Sigmoid colon (tissue), 7 donors: Measurements from ENCODE around the gene SHANK1. TPM values are rescaled to one million over a fixed set of nuclear protein-coding genes. Genes with fewer than 3 reads are reported as not detected.
"Not testable (repeated sequence)": the region's sequence is repeated elsewhere in the genome, so short reads cannot be mapped to it uniquely, and the experiment has no call there.

ENCODE experiments used
- DNase-seq: peaks from one replicate; pipeline ENCODE4 v3.0.0-alpha.2; 2019
- H3K27ac ChIP-seq, 4 donors: fragments of 200-600 bp; sonication (generic); one replicate each; pipeline ENCODE4 v1.5.1; 2016 to 2019; ENCODE audit warnings: mild to moderate bottlenecking in 1 of 4
- H3K27me3 ChIP-seq, 3 donors: fragments of 200-600 bp; sonication (generic); one replicate each; pipeline ENCODE4 v1.5.1; 2019; ENCODE audit warnings: mild to moderate bottlenecking in 1 of 3
- H3K36me3 ChIP-seq, 4 donors: fragments of 200-600 bp; sonication (generic); one replicate each; pipeline ENCODE4 v1.5.1; 2016 to 2019
- H3K4me1 ChIP-seq, 4 donors: fragments of 200-600 bp; sonication (generic); one replicate each; pipeline ENCODE4 v1.5.1; 2017 to 2019
- H3K4me3 ChIP-seq, 4 donors: fragments of 200-600 bp; sonication (generic); one replicate each; pipeline ENCODE4 v1.5.1; 2017 to 2019; ENCODE audit warnings: mild to moderate bottlenecking in 2 of 4, moderate library complexity in 1 of 4
- H3K9me3 ChIP-seq, 4 donors: fragments of 200-600 bp in 3 of 4; sonication (generic) in 3 of 4; one replicate each; pipeline versions ENCODE4 v1.5.1 to v1.6.1; 2013 to 2019
- CTCF ChIP-seq, 4 experiments: fragments of 450-650 bp in 3 of 4; fragments of 200-600 bp in 1 of 4; IDR thresholded peaks; one replicate each; pipeline ENCODE4 v1.5.1; 2016 to 2019; ENCODE audit warnings: antibody characterized with exemption in 4 of 4, mild to moderate bottlenecking in 3 of 4, moderate library complexity in 2 of 4
- EP300 ChIP-seq, 4 donors: sonication (generic); formaldehyde crosslinking; IDR thresholded peaks; one replicate each; pipeline ENCODE4 v1.6.1; 2017; ENCODE audit warnings: antibody characterized with exemption in 4 of 4
- POLR2A ChIP-seq, 2 donors: fragments of 450-650 bp; IDR thresholded peaks; one replicate each; pipeline ENCODE4 v1.6.1; 2016; ENCODE audit warnings: antibody characterized with exemption in 2 of 2, mild to moderate bottlenecking in 2 of 2, moderate library complexity in 2 of 2
- POLR2AphosphoS5 ChIP-seq, 4 donors: sonication (generic); formaldehyde crosslinking; IDR thresholded peaks; one replicate each; pipeline ENCODE4 v1.6.1; 2017; ENCODE audit warnings: antibody characterized with exemption in 4 of 4
- WGBS, 2 donors: extraction: QIAGEN DNeasy Blood & Tissue Kit; methylation state at CpG; one replicate each; pipeline ENCODE4 v1.1.7; 2013; 5-methylcytosine and 5-hydroxymethylcytosine counted together
- intact Hi-C: fragments of 100-400 bp; cut with DNase I; formaldehyde crosslinking; loops from one replicate; pipeline ENCODE4 v1.15.1; 2023
- polyA plus RNA-seq, 3 donors: library from polyadenylated mRNA; stranded (reverse); fragments of 200-250 nt; gene quantifications; one replicate each; pipeline ENCODE4 v1.2.3, GENCODE V29; 2013
- total RNA-seq, 4 donors: library from RNA; depleted of rRNA; stranded (reverse); fragments of >200 nt; gene quantifications; one replicate each; pipeline ENCODE4 v1.1.0, GENCODE V29; 2016
- donor health status: healthy with polysubstance abuse.
- donor health status: Bipolar disorder and iron deficiency.
- donor health status: healthy.

The SHANK1 gene
- total and polyA plus RNA-seq, 7 donors, result under 0.01 to 1.2 (median 0.19) TPM; not detected in 2

- DNase-seq, result no peak
- intact Hi-C loops, result no loop called here
- H3K4me3 ChIP-seq, result no peak overlapping the region
- no peak for TF ChIP-seq EP300 (IDR thresholded peaks at IDR 0.05)
- TF ChIP-seq POLR2A (IDR thresholded peaks at IDR 0.05), result no peak
- no peak for TF ChIP-seq POLR2AphosphoS5 (IDR thresholded peaks at IDR 0.05)
- no peak for TF ChIP-seq CTCF (IDR thresholded peaks at IDR 0.05)
- H3K27ac ChIP-seq, result no peak overlapping the region
- peaks cover 0 to 4% (median under 1%) of the 10 kb centered on the region in 4 donors for H3K9me3 ChIP-seq
- peaks cover 0 to 32% (median 14%) of the 10 kb centered on the region in 3 donors for H3K27me3 ChIP-seq
- no peaks in the 10 kb centered on the region for H3K36me3 ChIP-seq
- WGBS, 2 donors, result 87 to 88% methylated on average over 5 of the region's 5 CpGs
- no peaks in the 10 kb centered on the region for H3K4me1 ChIP-seq
These were observed 91.5 kb downstream of the SHANK1 start for GRCh38 chr19:50628146-50628545.

GRCh38 chr19:50626795-50627194 lies 92.8 kb downstream of the SHANK1 start:
- no peaks in the 10 kb centered on the region for H3K9me3 ChIP-seq

GRCh38 chr19:50626011-50626410 lies 93.6 kb downstream of the SHANK1 start:
- intact Hi-C loops, result no loop called here
- H3K4me3 ChIP-seq, result no peak overlapping the region
- 77% methylated on average over 4 of the region's 4 CpGs for WGBS, 2 donors
- H3K27me3 ChIP-seq, result peaks cover 0 to 32% (median 7%) of the 10 kb centered on the region in 3 donors
- H3K4me1 ChIP-seq, result no peaks in the 10 kb centered on the region
- DNase-seq, result no peak
- no peaks in the 10 kb centered on the region for H3K36me3 ChIP-seq
- TF ChIP-seq EP300 (IDR thresholded peaks at IDR 0.05) (no peak), POLR2AphosphoS5 (IDR thresholded peaks at IDR 0.05) (no peak)
- H3K27ac ChIP-seq, result no peak overlapping the region
- no peaks in the 10 kb centered on the region for H3K9me3 ChIP-seq

More at GRCh38 chr19:50626795-50627194, 92.8 kb downstream of the SHANK1 start:
- H3K27me3 ChIP-seq, result peaks cover 0 to 32% (median 7%) of the 10 kb centered on the region in 3 donors
- no peaks in the 10 kb centered on the region for H3K36me3 ChIP-seq
- TF ChIP-seq EP300 (IDR thresholded peaks at IDR 0.05), result no peak
- no peak for TF ChIP-seq POLR2AphosphoS5 (IDR thresholded peaks at IDR 0.05)
- TF ChIP-seq POLR2A (IDR thresholded peaks at IDR 0.05), result no peak
- no peak for TF ChIP-seq CTCF (IDR thresholded peaks at IDR 0.05)
- no peak for DNase-seq
- H3K4me1 ChIP-seq, result no peaks in the 10 kb centered on the region
- 69 to 74% methylated on average over 4 of the region's 4 CpGs for WGBS, 2 donors
- no peak overlapping the region for H3K27ac ChIP-seq
- no peak overlapping the region for H3K4me3 ChIP-seq
- intact Hi-C loops, result no loop called here

GRCh38 chr19:50624949-50625600 lies 94.5 kb downstream of the SHANK1 start:
- intact Hi-C loops, result no loop called here
- 92 to 93% methylated on average over 44 of the region's 44 CpGs for WGBS, 2 donors
- Histone ChIP-seq H3K27ac (no peak overlapping the region), H3K36me3 (no peaks in the 10 kb centered on the region), H3K4me3 (no peak overlapping the region), H3K9me3 (no peaks in the 10 kb centered on the region), H3K27me3 (peaks cover 0 to 24% (median 4%) of the 10 kb centered on the region in 3 donors), H3K4me1 (no peaks in the 10 kb centered on the region)
- TF ChIP-seq POLR2AphosphoS5 (IDR thresholded peaks at IDR 0.05) (no peak), EP300 (IDR thresholded peaks at IDR 0.05) (no peak), POLR2A (IDR thresholded peaks at IDR 0.05) (no peak), CTCF (IDR thresholded peaks at IDR 0.05) (no peak)
- no peak for DNase-seq

- H3K4me1 ChIP-seq, intact Hi-C loops, H3K36me3 ChIP-seq, H3K9me3 ChIP-seq, H3K27me3 ChIP-seq, DNase-seq, H3K27ac ChIP-seq, H3K4me3 ChIP-seq: not testable (repeated sequence)
- WGBS, 2 donors, result 90 to 93% methylated on average over 5 of the region's 5 CpGs
These were observed 99.2 kb downstream of the SHANK1 start for GRCh38 chr19:50620394-50620906.

- H3K4me1 ChIP-seq, H3K9me3 ChIP-seq, DNase-seq, intact Hi-C loops, H3K27me3 ChIP-seq, H3K4me3 ChIP-seq, H3K36me3 ChIP-seq, H3K27ac ChIP-seq: not testable (repeated sequence)
- WGBS, 2 donors, result 73 to 81% methylated on average over 5 of the region's 5 CpGs
These were observed 100.4 kb downstream of the SHANK1 start for GRCh38 chr19:50619184-50619583.

GRCh38 chr19:50618379-50618778 lies 101.2 kb downstream of the SHANK1 start:
- H3K4me3 ChIP-seq, H3K27me3 ChIP-seq, DNase-seq, H3K36me3 ChIP-seq, H3K9me3 ChIP-seq, intact Hi-C loops, H3K27ac ChIP-seq, H3K4me1 ChIP-seq: not testable (repeated sequence)
- WGBS, 2 donors, result 92% methylated on average over 4 of the region's 5 CpGs

GRCh38 chr19:50612504-50613404 lies 106.8 kb downstream of the SHANK1 start:
- H3K4me1 ChIP-seq, H3K27ac ChIP-seq, H3K4me3 ChIP-seq, H3K36me3 ChIP-seq, DNase-seq, H3K9me3 ChIP-seq, intact Hi-C loops: not testable (repeated sequence)
- peaks cover 0 to 16% (median 0%) of the 10 kb centered on the region in 3 donors for H3K27me3 ChIP-seq
- WGBS, 2 donors, result 74 to 82% methylated on average over 11 of the region's 11 CpGs
